ENCODE data around the gene TVP23C.

TVP23C gene

GRCh38 chr17:15494821-15495220, 68.5 kb downstream of the TVP23C start:
- DNase-seq: no peak

- DNase-seq: no peak
Observed at GRCh38 chr17:15493693-15494035, 69.6 kb downstream of the TVP23C start.

- no peak for DNase-seq
Observed at GRCh38 chr17:15492791-15493692, 70.2 kb downstream of the TVP23C start.

GRCh38 chr17:15492186-15492585, 71.1 kb downstream of the TVP23C start:
- DNase-seq: no peak

- no peak for DNase-seq
Observed at GRCh38 chr17:15490634-15491261, 72.5 kb downstream of the TVP23C start.

GRCh38 chr17:15488557-15488956, 74.7 kb downstream of the TVP23C start:
- DNase-seq: no peak

- no peak for DNase-seq
Observed at GRCh38 chr17:15485045-15485444, 78.2 kb downstream of the TVP23C start.

- DNase-seq: no peak
Observed at GRCh38 chr17:15483431-15483830, 79.9 kb downstream of the TVP23C start.

GRCh38 chr17:15482476-15482875, 80.8 kb downstream of the TVP23C start:
- no peak for DNase-seq

- DNase-seq: no peak
Observed at GRCh38 chr17:15481481-15481880, 81.8 kb downstream of the TVP23C start.

- no peak for DNase-seq
Observed at GRCh38 chr17:15480204-15480603, 83.1 kb downstream of the TVP23C start.

GRCh38 chr17:15479703-15480102, 83.6 kb downstream of the TVP23C start:
- no peak for DNase-seq

GRCh38 chr17:15478845-15479244, 84.4 kb downstream of the TVP23C start:
- no peak for DNase-seq

GRCh38 chr17:15475631-15476354, 87.5 kb downstream of the TVP23C start:
- DNase-seq: no peak

GRCh38 chr17:15472891-15473290, 90.4 kb downstream of the TVP23C start:
- DNase-seq: no peak

- no peak for DNase-seq
Observed at GRCh38 chr17:15470536-15470935, 92.7 kb downstream of the TVP23C start.

GRCh38 chr17:15469260-15469659, 94.0 kb downstream of the TVP23C start:
- DNase-seq: no peak

- no peak for DNase-seq
Observed at GRCh38 chr17:15468126-15468525, 95.2 kb downstream of the TVP23C start.

- no peak for DNase-seq
Observed at GRCh38 chr17:15467592-15467991, 95.7 kb downstream of the TVP23C start, which contains the start of gene CDRT4. CDRT4 (minus strand) TSS chr17:15467621; CDS start chr17:15440238, 27,383 bp downstream.

GRCh38 chr17:15466131-15466530, 97.2 kb downstream of the TVP23C start:
- no peak for DNase-seq

GRCh38 chr17:15465045-15465701, 98.1 kb downstream of the TVP23C start:
- DNase-seq: no peak

GRCh38 chr17:15464231-15464985, 98.9 kb downstream of the TVP23C start:
- DNase-seq: peak; percentile 17

Measured in right kidney (tissue), 1 donor.